ENCODE data around the gene NRIP3. TPM values are rescaled to one million over a fixed set of nuclear protein-coding genes. Genes with fewer than 3 reads are reported as not detected.

Gene NRIP3
- total and polyA plus RNA-seq, 2 donors (not counting 3 experiments of a cell fraction or from before 2014, with no cell fraction given), result 3.7 to 9.9 TPM

- dilution Hi-C loops (cut with MboI; ENCODE audit: extremely low pct_ligation_motif_present, low sequenced_read_pairs), result no loop called here
- no peaks in the 10 kb centered on the region for H3K9me3 ChIP-seq (replicated peaks; ENCODE audit: control insufficient read depth, insufficient read depth, low read length)
- ChIA-PET POLR2A (interaction anchor here (0.6 to 0.7 kb wide), 2 partner anchors 169 to 234 kb away, joined by 3 to 5 read pairs; no protein-coding TSS in a partner anchor), CTCF (interaction anchor here (0.6 to 3.5 kb wide), 60 partner anchors 9 to 1830 kb away, joined by 3 to 140 read pairs (median 4); partner anchors contain the start of genes AKIP1, ASCL3, C11orf16 and RPL27A)
- H3K4me1 ChIP-seq (ENCODE audit: control insufficient read depth, extremely low read depth, insufficient read depth, low read length), result peaks cover 15% of the 10 kb centered on the region
- no peaks in the 10 kb centered on the region for H3K9me1 ChIP-seq (replicated peaks; ENCODE audit: control insufficient read depth, extremely low read depth, insufficient read depth, low read length)
- no TSS peak for BruUV-seq (replicated peaks)
- no peak overlapping the region for H3K27ac ChIP-seq (ENCODE audit: insufficient read depth, low read depth, low read length)
- peaks cover 3 to 6% of the 10 kb centered on the region in 2 experiments for H3K36me3 ChIP-seq (ENCODE audit: control insufficient read depth in 2 of 2, extremely low read depth in 1 of 2, insufficient read depth in 2 of 2, low read length in 2 of 2)
- no peaks in the 10 kb centered on the region for H3K27me3 ChIP-seq (ENCODE audit: control insufficient read depth in 2 of 2, insufficient read depth in 2 of 2, low read length in 2 of 2)
- peak; percentile 75 for FAIRE-seq
- no peak for TF ChIP-seq JUN (IDR thresholded peaks at IDR 0.05; ENCODE audit: borderline replicate concordance, insufficient read depth, insufficient read length, low read depth)
- TF ChIP-seq EZH2 (IDR thresholded peaks at IDR 0.05; ENCODE audit: borderline replicate concordance, low read depth, low read length, severe bottlenecking), result no peak
- TF ChIP-seq MYC (IDR thresholded peaks at IDR 0.05; ENCODE audit: low read depth, low read length), result no peak
- TF ChIP-seq POLR2AphosphoS5 (IDR thresholded peaks at IDR 0.05; ENCODE audit: insufficient read depth, low read depth, low read length), result no peak
- no peak for TF ChIP-seq POLR2A (IDR thresholded peaks at IDR 0.05; ENCODE audit: low read depth, low read length)
- no peak for TF ChIP-seq GATA2 (IDR thresholded peaks at IDR 0.05; ENCODE audit: insufficient read depth, insufficient read length, low read depth, low read length)
- no peak for TF ChIP-seq FOS (IDR thresholded peaks at IDR 0.05; ENCODE audit: borderline replicate concordance, insufficient read depth, low read length)
- no peak for TF ChIP-seq MAX (IDR thresholded peaks at IDR 0.05; ENCODE audit: insufficient read depth, insufficient read length)
- TF ChIP-seq CTCF (IDR thresholded peaks at IDR 0.05; ENCODE audit: extremely low read depth in 1 of 2, insufficient read depth in 1 of 2, low read depth in 1 of 2, low read length in 2 of 2), result peak; percentile 38 to 65
- H3K4me2 ChIP-seq (ENCODE audit: insufficient read depth, low read length), result no peak overlapping the region
- peaks cover 27% of the 10 kb centered on the region for H3K79me2 ChIP-seq (ENCODE audit: control insufficient read depth, insufficient read depth, low read length)
- no peak overlapping the region for H3K4me3 ChIP-seq (replicated peaks in 1 of 3; ENCODE audit: insufficient read depth in 1 of 3, low read depth in 1 of 3, low read length in 3 of 3)
- intact Hi-C loops (cut with micrococcal nuclease), result loop anchor here (1.0 to 5.0 kb wide), 6 partner anchors 45 to 621 kb away; no protein-coding TSS in a partner anchor
- H3K9ac ChIP-seq (replicated peaks; ENCODE audit: extremely low read depth, insufficient read depth, low read length), result no peak overlapping the region
- H2AFZ ChIP-seq (ENCODE audit: low read depth, low read length), result no peak overlapping the region
- H4K20me1 ChIP-seq (replicated peaks; ENCODE audit: control insufficient read depth, extremely low read depth, insufficient read depth, low read length), result no peaks in the 10 kb centered on the region
- peak; percentile 87 for DNase-seq (ENCODE audit: low read depth, low spot score)
Observed at GRCh38 chr11:8959546-8960166, 44.1 kb downstream of the NRIP3 start.

All from endothelial cell of umbilical vein (primary cell).